Stomach smooth muscle (tissue), 2 donors: ENCODE measurements around the gene CLEC16A.

Source experiments
- H3K27ac ChIP-seq: one replicate; pipeline ENCODE4 v1.7.0; 2013; ENCODE audit warnings: mild to moderate bottlenecking, low read length, inconsistent platforms
- H3K27me3 ChIP-seq, 2 donors: one replicate each; pipeline ENCODE4 v1.7.0; 2013; ENCODE audit warnings: low read length in 2 of 2; ENCODE audit not compliant: insufficient read depth in 2 of 2, control insufficient read depth in 1 of 2
- H3K36me3 ChIP-seq, 2 donors: one replicate each; pipeline ENCODE4 v1.7.0; 2013; ENCODE audit warnings: low read length in 2 of 2; ENCODE audit not compliant: control insufficient read depth in 2 of 2, insufficient read depth in 2 of 2
- H3K4me1 ChIP-seq: one replicate; pipeline ENCODE4 v1.7.0; 2013; ENCODE audit warnings: low read length; ENCODE audit not compliant: control insufficient read depth, insufficient read depth
- H3K4me3 ChIP-seq, 2 donors: one replicate each; pipeline ENCODE4 v1.7.0; 2013; ENCODE audit warnings: low read length in 2 of 2
- H3K9ac ChIP-seq, 2 donors: one replicate each; pipeline ENCODE4 v1.7.0; 2013; ENCODE audit warnings: low read length in 2 of 2, mild to moderate bottlenecking in 1 of 2
- H3K9me3 ChIP-seq, 2 donors: one replicate each; pipeline ENCODE4 v1.7.0; 2013; ENCODE audit warnings: low read length in 2 of 2; ENCODE audit not compliant: control insufficient read depth in 2 of 2
- donor health status: healthy.
- donor health status: Pancreatic carcinoma.

The CLEC16A gene

GRCh38 chr16:11111150-11111549 is 166.8 kb downstream of the CLEC16A start:
- Histone ChIP-seq H3K4me3 (no peak overlapping the region), H3K27me3 (no peaks in the 10 kb centered on the region), H3K36me3 (no peaks in the 10 kb centered on the region), H3K9me3 (peaks cover 6 to 10% of the 10 kb centered on the region in 2 donors), H3K9ac (no peak overlapping the region), H3K27ac (no peak overlapping the region), H3K4me1 (peaks cover 26% of the 10 kb centered on the region)

- H3K9me3 ChIP-seq, result peaks cover 6 to 10% of the 10 kb centered on the region in 2 donors
- peaks cover 23% of the 10 kb centered on the region for H3K4me1 ChIP-seq
- no peak overlapping the region for H3K4me3 ChIP-seq
- no peak overlapping the region for H3K9ac ChIP-seq
- H3K36me3 ChIP-seq, result no peaks in the 10 kb centered on the region
- no peak overlapping the region for H3K27ac ChIP-seq
- no peaks in the 10 kb centered on the region for H3K27me3 ChIP-seq
Measured at GRCh38 chr16:11111856-11112634, 167.7 kb downstream of the CLEC16A start.

GRCh38 chr16:11112723-11113348 is 168.5 kb downstream of the CLEC16A start:
- H3K9ac ChIP-seq, result no peak overlapping the region
- no peaks in the 10 kb centered on the region for H3K27me3 ChIP-seq
- H3K4me3 ChIP-seq, result no peak overlapping the region
- H3K27ac ChIP-seq, result no peak overlapping the region
- peaks cover 15% of the 10 kb centered on the region for H3K4me1 ChIP-seq
- H3K9me3 ChIP-seq, result peaks cover 6 to 10% of the 10 kb centered on the region in 2 donors
- no peaks in the 10 kb centered on the region for H3K36me3 ChIP-seq

GRCh38 chr16:11114366-11115164 is 170.2 kb downstream of the CLEC16A start:
- H3K27me3 ChIP-seq, result no peaks in the 10 kb centered on the region
- H3K4me3 ChIP-seq, result no peak overlapping the region
- no peak overlapping the region for H3K9ac ChIP-seq
- H3K9me3 ChIP-seq, result peaks cover 6 to 10% of the 10 kb centered on the region in 2 donors
- H3K36me3 ChIP-seq, result no peaks in the 10 kb centered on the region
- no peak overlapping the region for H3K27ac ChIP-seq
- H3K4me1 ChIP-seq, result peaks cover 5% of the 10 kb centered on the region

GRCh38 chr16:11117576-11118211 is 173.3 kb downstream of the CLEC16A start:
- Histone ChIP-seq H3K9ac (no peak overlapping the region), H3K9me3 (no peaks in the 10 kb centered on the region), H3K27ac (no peak overlapping the region), H3K4me1 (peaks cover 5% of the 10 kb centered on the region), H3K4me3 (no peak overlapping the region), H3K27me3 (no peaks in the 10 kb centered on the region), H3K36me3 (peaks cover 5 to 9% of the 10 kb centered on the region in 2 donors)

- Histone ChIP-seq H3K27ac (no peak overlapping the region), H3K9ac (no peak overlapping the region)
Measured at GRCh38 chr16:11118479-11118878, 174.1 kb downstream of the CLEC16A start.

GRCh38 chr16:11121083-11121608 is 176.8 kb downstream of the CLEC16A start:
- Histone ChIP-seq H3K27me3 (no peaks in the 10 kb centered on the region), H3K4me1 (peaks cover 5% of the 10 kb centered on the region), H3K36me3 (peaks cover 17 to 18% of the 10 kb centered on the region in 2 donors), H3K27ac (no peak overlapping the region), H3K9me3 (no peaks in the 10 kb centered on the region), H3K9ac (no peak overlapping the region), H3K4me3 (no peak overlapping the region)

More at GRCh38 chr16:11118479-11118878, 174.1 kb downstream of the CLEC16A start:
- H3K27me3 ChIP-seq, result no peaks in the 10 kb centered on the region
- peaks cover 5 to 9% of the 10 kb centered on the region in 2 donors for H3K36me3 ChIP-seq
- peaks cover 5% of the 10 kb centered on the region for H3K4me1 ChIP-seq
- H3K9me3 ChIP-seq, result no peaks in the 10 kb centered on the region
- no peak overlapping the region for H3K4me3 ChIP-seq

GRCh38 chr16:11121914-11122692 is 177.7 kb downstream of the CLEC16A start:
- Histone ChIP-seq H3K4me1 (peaks cover 5% of the 10 kb centered on the region), H3K4me3 (no peak overlapping the region), H3K27me3 (no peaks in the 10 kb centered on the region), H3K9me3 (no peaks in the 10 kb centered on the region), H3K27ac (no peak overlapping the region), H3K9ac (no peak overlapping the region), H3K36me3 (peaks cover 17 to 18% of the 10 kb centered on the region in 2 donors)

- Histone ChIP-seq H3K4me1 (peaks cover 18% of the 10 kb centered on the region), H3K27me3 (no peaks in the 10 kb centered on the region), H3K27ac (no peak overlapping the region), H3K9ac (no peak overlapping the region), H3K36me3 (peaks cover 17 to 18% of the 10 kb centered on the region in 2 donors), H3K9me3 (no peaks in the 10 kb centered on the region), H3K4me3 (no peak overlapping the region)
Measured at GRCh38 chr16:11123666-11124065, 179.3 kb downstream of the CLEC16A start.
